Esophagus mucosa (tissue), 1 donor: ENCODE measurements around the gene CCDC12. TPM values are rescaled to one million over a fixed set of nuclear protein-coding genes. Genes with fewer than 3 reads are reported as not detected.

Source experiments
- total RNA-seq: library from RNA; stranded (reverse); gene quantifications from one replicate; pipeline ENCODE4 v1.2.4, GENCODE V29; 2023
- donor health status: DM: yes; HTN: yes; CAD: no.

CCDC12 gene
- total RNA-seq, 1 donor from 2014 or later, result 50.2 TPM

Other genes starting within 250 kb of the CCDC12 start
- gene MYL3, start 113.3 kb downstream of the CCDC12 start, total RNA-seq, result 0.36 TPM
- 0.28 TPM for gene PTH1R, start 99.0 kb downstream of the CCDC12 start, total RNA-seq
- gene NBEAL2, start 2.9 kb upstream of the CCDC12 start, total RNA-seq, result 117 TPM
- 26.6 TPM for gene SETD2, start 187.4 kb upstream of the CCDC12 start, total RNA-seq